Cerebellar nuclear complex (tissue), 1 donor: Measurements from ENCODE around the gene CAMTA1.

Experiments
- DNase-seq, 2 experiments: peaks; one replicate each; lab custom pipeline; 2025; lab: John Stamatoyannopoulos, UW

Gene CAMTA1

GRCh38 chr1:7040969-7041695 is 255.9 kb downstream of the CAMTA1 start:
- no peak for DNase-seq

GRCh38 chr1:7042322-7043190 is 257.3 kb downstream of the CAMTA1 start:
- peak; percentile 45 to 58 for DNase-seq

- no peak for DNase-seq
Observed at GRCh38 chr1:7043191-7043549, 257.9 kb downstream of the CAMTA1 start.

- DNase-seq, result no peak
Observed at GRCh38 chr1:7043719-7044535, 258.7 kb downstream of the CAMTA1 start.

GRCh38 chr1:7045897-7046296 is 260.6 kb downstream of the CAMTA1 start:
- no peak for DNase-seq

GRCh38 chr1:7046314-7046713 is 261.1 kb downstream of the CAMTA1 start:
- DNase-seq, result no peak

GRCh38 chr1:7046891-7047290 is 261.6 kb downstream of the CAMTA1 start:
- no peak for DNase-seq

GRCh38 chr1:7047866-7048265 is 262.6 kb downstream of the CAMTA1 start:
- DNase-seq, result no peak

- DNase-seq, result no peak
Observed at GRCh38 chr1:7048395-7048794, 263.1 kb downstream of the CAMTA1 start.

- no peak for DNase-seq
Observed at GRCh38 chr1:7049913-7050625, 264.8 kb downstream of the CAMTA1 start.

- no peak for DNase-seq
Observed at GRCh38 chr1:7050751-7051665, 265.8 kb downstream of the CAMTA1 start.

GRCh38 chr1:7052701-7053100 is 267.4 kb downstream of the CAMTA1 start:
- no peak for DNase-seq

GRCh38 chr1:7060745-7061144 is 275.5 kb downstream of the CAMTA1 start:
- peak in 1 of 2 experiments; percentile 10 for DNase-seq

- no peak for DNase-seq
Observed at GRCh38 chr1:7062346-7063061, 277.2 kb downstream of the CAMTA1 start.

- DNase-seq, result no peak
Observed at GRCh38 chr1:7063981-7064380, 278.7 kb downstream of the CAMTA1 start.

GRCh38 chr1:7068552-7068951 is 283.3 kb downstream of the CAMTA1 start:
- DNase-seq, result no peak

- no peak for DNase-seq
Observed at GRCh38 chr1:7069931-7070330, 284.7 kb downstream of the CAMTA1 start.

- peak in 1 of 2 experiments; percentile 7 for DNase-seq
Observed at GRCh38 chr1:7070389-7071029, 285.3 kb downstream of the CAMTA1 start.

GRCh38 chr1:7076117-7076516 is 290.9 kb downstream of the CAMTA1 start:
- DNase-seq, result no peak
